Neural crest cell (in vitro differentiated cells): ENCODE data around the gene GDPD4. TPM values are rescaled to one million over a fixed set of nuclear protein-coding genes. Genes with fewer than 3 reads are reported as not detected.

ENCODE experiments used
- DNase-seq: peaks from one replicate; pipeline ENCODE4 v3.0.0; 2021; ENCODE audit warnings: low read depth, mixed read lengths, low spot score
- H3K27ac Mint-ChIP-seq: one replicate; pipeline ENCODE4 v1.8.0; 2021; ENCODE audit warnings: mild to moderate bottlenecking, mixed read lengths; ENCODE audit not compliant: unreplicated experiment
- H3K27me3 Mint-ChIP-seq: 2 replicates; pipeline ENCODE4 v1.8.0; 2021; ENCODE audit warnings: low read depth, mild to moderate bottlenecking, mixed read lengths
- H3K36me3 Mint-ChIP-seq: 2 replicates; pipeline ENCODE4 v1.8.0; 2021; ENCODE audit warnings: low read depth, mild to moderate bottlenecking, mixed read lengths
- H3K4me1 Mint-ChIP-seq: 2 replicates; pipeline ENCODE4 v1.8.0; 2021; ENCODE audit warnings: mixed read lengths
- H3K4me3 Mint-ChIP-seq: one replicate; pipeline ENCODE4 v1.8.0; 2021; ENCODE audit warnings: mild to moderate bottlenecking, mixed read lengths
- H3K9me3 Mint-ChIP-seq: 2 replicates; pipeline ENCODE4 v1.8.0; 2021; ENCODE audit warnings: mixed read lengths
- CTCF ChIP-seq: fragments of 200-600 bp; sonication (generic); conservative IDR thresholded peaks from 2 replicates; pipeline ENCODE4 v1.5.0; 2021; ENCODE audit warnings: antibody characterized with exemption, mild to moderate bottlenecking
- total RNA-seq: library from RNA; stranded (reverse); gene quantifications from 2 replicates; pipeline ENCODE4 v1.2.1, GENCODE V29; 2021

The GDPD4 gene
- total RNA-seq, 1 donor from 2014 or later = not detected

GRCh38 chr11:77209663-77210062 lies 91.8 kb downstream of the GDPD4 start:
- Mint-ChIP-seq H3K27me3 (no peaks in the 10 kb centered on the region), H3K4me3 (no peak overlapping the region), H3K27ac (no peak overlapping the region), H3K9me3 (peaks cover 5% of the 10 kb centered on the region), H3K36me3 (no peaks in the 10 kb centered on the region), H3K4me1 (no peaks in the 10 kb centered on the region)
- DNase-seq = no peak
- no peak for TF ChIP-seq CTCF

- Mint-ChIP-seq H3K27me3 (no peaks in the 10 kb centered on the region), H3K4me3 (no peak overlapping the region)
- no peak for TF ChIP-seq CTCF
Measured at GRCh38 chr11:77208535-77208934, 93.0 kb downstream of the GDPD4 start.

GRCh38 chr11:77207618-77208313 lies 93.7 kb downstream of the GDPD4 start:
- TF ChIP-seq CTCF = no peak
- DNase-seq = no peak
- Mint-ChIP-seq H3K36me3 (no peaks in the 10 kb centered on the region), H3K4me3 (no peak overlapping the region), H3K27ac (no peak overlapping the region), H3K4me1 (no peaks in the 10 kb centered on the region), H3K27me3 (no peaks in the 10 kb centered on the region), H3K9me3 (peaks cover 2% of the 10 kb centered on the region)

More at GRCh38 chr11:77208535-77208934, 93.0 kb downstream of the GDPD4 start:
- H3K27ac Mint-ChIP-seq = no peak overlapping the region
- peaks cover 5% of the 10 kb centered on the region for H3K9me3 Mint-ChIP-seq
- H3K36me3 Mint-ChIP-seq = no peaks in the 10 kb centered on the region
- H3K4me1 Mint-ChIP-seq = no peaks in the 10 kb centered on the region
- DNase-seq = no peak

GRCh38 chr11:77207019-77207485 lies 94.4 kb downstream of the GDPD4 start:
- Mint-ChIP-seq H3K9me3 (peaks cover 2% of the 10 kb centered on the region), H3K4me1 (no peaks in the 10 kb centered on the region), H3K36me3 (no peaks in the 10 kb centered on the region), H3K4me3 (no peak overlapping the region), H3K27ac (no peak overlapping the region), H3K27me3 (no peaks in the 10 kb centered on the region)
- TF ChIP-seq CTCF = no peak
- no peak for DNase-seq

- Mint-ChIP-seq H3K36me3 (no peaks in the 10 kb centered on the region), H3K9me3 (peaks cover 2% of the 10 kb centered on the region), H3K27ac (peak overlapping the region; percentile 75), H3K4me3 (no peak overlapping the region), H3K27me3 (no peaks in the 10 kb centered on the region), H3K4me1 (no peaks in the 10 kb centered on the region)
- DNase-seq = no peak
- no peak for TF ChIP-seq CTCF
Measured at GRCh38 chr11:77206264-77207018, 95.0 kb downstream of the GDPD4 start.
